ENCODE results near the gene TBC1D7. TPM values are rescaled to one million over a fixed set of nuclear protein-coding genes. Genes with fewer than 3 reads are reported as not detected.

TBC1D7 gene
- total RNA-seq, 2 donors from 2014 or later = 37.7 to 59.0 TPM

- Histone ChIP-seq H3K36me3 (ENCODE audit: control insufficient read depth, insufficient read depth, low read length) (no peaks in the 10 kb centered on the region), H3K27ac (ENCODE audit: low read depth, low read length) (no peak overlapping the region), H3K9ac (ENCODE audit: extremely low read depth, low read length, poor library complexity, severe bottlenecking) (no peak overlapping the region), H3K9me3 (ENCODE audit: control insufficient read depth, low read length) (no peaks in the 10 kb centered on the region), H3K27me3 (ENCODE audit: control insufficient read depth, insufficient read depth, low read length, poor library complexity, severe bottlenecking) (no peaks in the 10 kb centered on the region), H3K4me3 (ENCODE audit: low read length) (no peak overlapping the region), H3K4me1 (ENCODE audit: control insufficient read depth, insufficient read depth, low read length) (no peaks in the 10 kb centered on the region)
- Mint-ChIP-seq H3K27ac (no peak overlapping the region), H3K9me3 (no peaks in the 10 kb centered on the region), H3K36me3 (ENCODE audit: low read depth) (no peaks in the 10 kb centered on the region), H3K4me1 (peaks cover 12% of the 10 kb centered on the region), H3K27me3 (ENCODE audit: insufficient read depth) (no peaks in the 10 kb centered on the region), H3K4me3 (no peak overlapping the region)
- DNase-seq = no peak
- TF ChIP-seq, protein P1, sequence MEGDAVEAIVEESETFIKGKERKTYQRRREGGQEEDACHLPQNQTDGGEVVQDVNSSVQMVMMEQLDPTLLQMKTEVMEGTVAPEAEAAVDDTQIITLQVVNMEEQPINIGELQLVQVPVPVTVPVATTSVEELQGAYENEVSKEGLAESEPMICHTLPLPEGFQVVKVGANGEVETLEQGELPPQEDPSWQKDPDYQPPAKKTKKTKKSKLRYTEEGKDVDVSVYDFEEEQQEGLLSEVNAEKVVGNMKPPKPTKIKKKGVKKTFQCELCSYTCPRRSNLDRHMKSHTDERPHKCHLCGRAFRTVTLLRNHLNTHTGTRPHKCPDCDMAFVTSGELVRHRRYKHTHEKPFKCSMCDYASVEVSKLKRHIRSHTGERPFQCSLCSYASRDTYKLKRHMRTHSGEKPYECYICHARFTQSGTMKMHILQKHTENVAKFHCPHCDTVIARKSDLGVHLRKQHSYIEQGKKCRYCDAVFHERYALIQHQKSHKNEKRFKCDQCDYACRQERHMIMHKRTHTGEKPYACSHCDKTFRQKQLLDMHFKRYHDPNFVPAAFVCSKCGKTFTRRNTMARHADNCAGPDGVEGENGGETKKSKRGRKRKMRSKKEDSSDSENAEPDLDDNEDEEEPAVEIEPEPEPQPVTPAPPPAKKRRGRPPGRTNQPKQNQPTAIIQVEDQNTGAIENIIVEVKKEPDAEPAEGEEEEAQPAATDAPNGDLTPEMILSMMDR (conservative IDR thresholded peaks at IDR 0.05) = no peak
- 96 to 99% methylated on average over 28 to 34 of the region's 34 CpGs for WGBS, 2 experiments (ENCODE audit: insufficient coverage in 1 of 2, insufficient read length in 1 of 2)
Observed at GRCh38 chr6:13364842-13365241, 36.5 kb upstream of the TBC1D7 start.

GRCh38 chr6:13362412-13362811, 34.1 kb upstream of the TBC1D7 start:
- WGBS, 2 experiments (ENCODE audit: insufficient coverage in 1 of 2, insufficient read length in 1 of 2) = 93% methylated on average over 3 to 4 of the region's 5 CpGs
- Histone ChIP-seq H3K9ac (ENCODE audit: extremely low read depth, low read length, poor library complexity, severe bottlenecking) (no peak overlapping the region), H3K27ac (ENCODE audit: low read depth, low read length) (no peak overlapping the region), H3K9me3 (ENCODE audit: control insufficient read depth, low read length) (no peaks in the 10 kb centered on the region), H3K36me3 (ENCODE audit: control insufficient read depth, insufficient read depth, low read length) (no peaks in the 10 kb centered on the region), H3K4me3 (ENCODE audit: low read length) (no peak overlapping the region), H3K27me3 (ENCODE audit: control insufficient read depth, insufficient read depth, low read length, poor library complexity, severe bottlenecking) (no peaks in the 10 kb centered on the region), H3K4me1 (ENCODE audit: control insufficient read depth, insufficient read depth, low read length) (no peaks in the 10 kb centered on the region)
- no peaks in the 10 kb centered on the region for H3K27me3 Mint-ChIP-seq (ENCODE audit: insufficient read depth)
- no peak for DNase-seq
- no peak overlapping the region for H3K27ac Mint-ChIP-seq
- TF ChIP-seq, protein P1 (conservative IDR thresholded peaks at IDR 0.05) = no peak
- no peaks in the 10 kb centered on the region for H3K9me3 Mint-ChIP-seq
- peaks cover 3% of the 10 kb centered on the region for H3K4me1 Mint-ChIP-seq
- no peaks in the 10 kb centered on the region for H3K36me3 Mint-ChIP-seq (ENCODE audit: low read depth)
- H3K4me3 Mint-ChIP-seq = no peak overlapping the region

- no peaks in the 10 kb centered on the region for H3K9me3 ChIP-seq (ENCODE audit: control insufficient read depth, low read length)
- TF ChIP-seq, protein P1 (conservative IDR thresholded peaks at IDR 0.05) = no peak
- no peaks in the 10 kb centered on the region for H3K27me3 ChIP-seq (ENCODE audit: control insufficient read depth, insufficient read depth, low read length, poor library complexity, severe bottlenecking)
- Mint-ChIP-seq H3K4me1 (no peaks in the 10 kb centered on the region), H3K27ac (no peak overlapping the region), H3K27me3 (ENCODE audit: insufficient read depth) (no peaks in the 10 kb centered on the region), H3K9me3 (no peaks in the 10 kb centered on the region), H3K4me3 (no peak overlapping the region), H3K36me3 (ENCODE audit: low read depth) (no peaks in the 10 kb centered on the region)
- WGBS, 2 experiments (ENCODE audit: insufficient coverage in 1 of 2, insufficient read length in 1 of 2) = 93 to 97% methylated on average over 4 to 6 of the region's 6 CpGs
- no peak overlapping the region for H3K4me3 ChIP-seq (ENCODE audit: low read length)
- no peak for DNase-seq
- H3K9ac ChIP-seq (ENCODE audit: extremely low read depth, low read length, poor library complexity, severe bottlenecking) = no peak overlapping the region
- H3K27ac ChIP-seq (ENCODE audit: low read depth, low read length) = no peak overlapping the region
- H3K4me1 ChIP-seq (ENCODE audit: control insufficient read depth, insufficient read depth, low read length) = no peaks in the 10 kb centered on the region
- H3K36me3 ChIP-seq (ENCODE audit: control insufficient read depth, insufficient read depth, low read length) = no peaks in the 10 kb centered on the region
Observed at GRCh38 chr6:13360671-13361540, 32.6 kb upstream of the TBC1D7 start.

All from endodermal cell (in vitro differentiated cells).